B cell (primary cell): Measurements from ENCODE around the gene NELL2.

Experiments used
- CTCF ChIP-seq: fragments of 200-600 bp; IDR thresholded peaks from one replicate; pipeline ENCODE4 v1.8.0; 2022; ENCODE audit warnings: antibody characterized with exemption, mild to moderate bottlenecking
- EZH2 ChIP-seq: IDR thresholded peaks from 2 replicates; pipeline ENCODE4 v1.6.1; 2012; ENCODE audit warnings: borderline replicate concordance, low read depth, mild to moderate bottlenecking, moderate library complexity, low read length; ENCODE audit not compliant: insufficient read depth, poor library complexity, severe bottlenecking

GRCh38 chr12:44835641-44836379, 40.3 kb downstream of the NELL2 start:
- TF ChIP-seq EZH2 (no peak), CTCF (no peak)
